Esophagus (tissue), 2 donors: Measurements from ENCODE around the gene MUC4. TPM values are rescaled to one million over a fixed set of nuclear protein-coding genes. Genes with fewer than 3 reads are reported as not detected.
"Not testable (repeated sequence)": the region's sequence is repeated elsewhere in the genome, so short reads cannot be mapped to it uniquely, and the experiment has no call there.

Source experiments
- H3K27ac ChIP-seq, 2 donors: one replicate each; pipeline ENCODE4 v1.5.1; 2013; ENCODE audit warnings: low read depth in 2 of 2, mild to moderate bottlenecking in 2 of 2, inconsistent platforms in 1 of 2, low read length in 1 of 2, moderate library complexity in 1 of 2
- H3K27me3 ChIP-seq, 2 donors: one replicate each; pipeline ENCODE4 v1.6.1; 2013; ENCODE audit warnings: low read length in 2 of 2, control low read depth in 1 of 2, mild to moderate bottlenecking in 1 of 2; ENCODE audit not compliant: insufficient read depth in 2 of 2, control insufficient read depth in 1 of 2
- H3K36me3 ChIP-seq, 2 donors: one replicate each; pipeline ENCODE4 v1.6.1; 2013; ENCODE audit warnings: low read length in 1 of 2; ENCODE audit not compliant: control insufficient read depth in 2 of 2, insufficient read depth in 2 of 2
- H3K4me1 ChIP-seq, 2 donors: one replicate each; pipeline ENCODE4 v1.6.1; 2013; ENCODE audit warnings: low read length in 1 of 2; ENCODE audit not compliant: control insufficient read depth in 2 of 2, insufficient read depth in 2 of 2
- H3K4me3 ChIP-seq, 2 donors: one replicate each; pipeline ENCODE4 v1.5.1; 2013; ENCODE audit warnings: low read length in 2 of 2, mild to moderate bottlenecking in 2 of 2, low read depth in 1 of 2, moderate library complexity in 1 of 2
- H3K9me3 ChIP-seq, 2 donors: one replicate each; pipeline ENCODE4 v1.6.1; 2013; ENCODE audit warnings: mild to moderate bottlenecking in 2 of 2, low read depth in 1 of 2, low read length in 1 of 2, moderate library complexity in 1 of 2; ENCODE audit not compliant: control insufficient read depth in 2 of 2, insufficient read depth in 1 of 2
- WGBS, 2 donors: extraction: QIAGEN DNeasy Blood & Tissue Kit; methylation state at CpG; one replicate each; pipeline ENCODE4 v1.1.7; 2013; 5-methylcytosine and 5-hydroxymethylcytosine counted together
- polyA plus RNA-seq, 2 donors: library from polyadenylated mRNA; stranded (reverse); fragments of 200-250 nt; gene quantifications; one replicate each; pipeline ENCODE4 v1.2.3, GENCODE V29; 2013
- donor health status: healthy with polysubstance abuse.
- donor health status: Bipolar disorder and iron deficiency.

Gene MUC4
- polyA plus RNA-seq, 2 donors = 15.6 to 17.4 TPM

DNA sequence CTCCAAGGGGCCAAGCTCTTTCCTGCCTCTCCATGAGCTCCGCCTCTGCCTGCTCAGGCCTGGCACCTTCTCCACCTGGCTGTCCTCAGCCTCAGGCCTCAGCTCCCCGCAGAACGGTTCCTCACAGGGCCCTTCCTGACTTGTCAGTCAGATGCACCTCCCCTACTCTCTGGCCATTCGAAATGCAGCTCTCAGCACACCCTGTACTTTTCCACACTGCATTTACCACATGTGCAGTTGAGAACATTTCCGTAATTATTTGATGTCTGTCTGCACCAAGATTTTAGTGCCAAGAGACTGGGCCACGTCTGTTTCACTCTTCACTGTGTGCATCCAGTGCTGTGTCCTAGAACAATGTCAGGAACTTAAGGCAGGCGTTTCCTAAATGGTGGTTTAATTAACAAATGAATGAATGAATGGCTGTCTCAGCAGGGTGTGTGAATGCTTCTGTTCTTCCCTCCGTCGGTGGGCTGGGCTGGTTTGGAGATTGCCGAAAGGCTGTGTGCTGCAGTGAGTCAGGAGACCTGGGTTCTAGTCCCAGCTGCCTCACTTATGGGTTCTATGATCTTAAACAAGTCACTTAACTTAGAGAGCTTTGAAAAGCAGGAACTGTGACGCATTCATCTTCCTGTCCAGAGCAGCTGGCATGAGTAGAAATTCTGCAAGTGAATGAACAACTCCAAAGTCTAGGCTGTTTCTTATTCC, 5.4 kb downstream of the MUC4 start:
- 53 to 60% methylated on average over 11 of the region's 11 CpGs for WGBS, 2 donors
- no peak overlapping the region for H3K27ac ChIP-seq
- H3K4me3 ChIP-seq = no peak overlapping the region
- H3K4me1 ChIP-seq = peaks cover 0 to 20% of the 10 kb centered on the region in 2 donors
- H3K36me3 ChIP-seq = no peaks in the 10 kb centered on the region
- no peaks in the 10 kb centered on the region for H3K9me3 ChIP-seq
- H3K27me3 ChIP-seq = no peaks in the 10 kb centered on the region

GRCh38 chr3:195805588-195805987, 6.1 kb downstream of the MUC4 start:
- Histone ChIP-seq H3K4me1 (peaks cover 0 to 20% of the 10 kb centered on the region in 2 donors), H3K27ac (peak overlapping the region in 1 of 2 donors; percentile 43)
- H3K9me3 ChIP-seq, H3K36me3 ChIP-seq, H3K27me3 ChIP-seq, H3K4me3 ChIP-seq: not testable (repeated sequence)
- WGBS, 2 donors = 83 to 85% methylated on average over 5 of the region's 5 CpGs

DNA sequence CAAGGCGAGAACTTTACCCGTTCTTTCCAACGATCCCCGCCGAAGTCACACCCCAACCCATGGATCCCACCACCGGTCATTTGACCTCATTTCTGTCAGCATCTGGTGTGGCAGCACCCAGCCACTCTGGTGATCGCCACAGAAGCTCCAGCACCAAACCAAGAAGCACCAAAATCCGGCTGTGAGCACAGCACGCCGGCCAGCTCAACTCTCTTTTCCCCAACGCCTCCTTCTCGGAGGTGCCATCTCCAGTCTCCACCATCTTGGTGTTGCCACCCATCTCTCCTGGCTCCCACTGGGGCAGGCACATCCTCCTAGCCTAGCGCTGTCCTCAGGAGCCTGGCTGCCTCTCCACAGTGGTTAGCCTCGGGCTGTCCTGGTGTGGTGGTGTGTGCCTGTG, 6.5 kb downstream of the MUC4 start:
- H3K36me3 ChIP-seq = no peaks in the 10 kb centered on the region
- WGBS, 2 donors = 94 to 95% methylated on average over 14 of the region's 14 CpGs
- peak overlapping the region in 1 of 2 donors; percentile 43 for H3K27ac ChIP-seq
- H3K4me3 ChIP-seq = no peak overlapping the region
- peaks cover 0 to 20% of the 10 kb centered on the region in 2 donors for H3K4me1 ChIP-seq
- no peaks in the 10 kb centered on the region for H3K9me3 ChIP-seq
- H3K27me3 ChIP-seq = no peaks in the 10 kb centered on the region

- WGBS, 2 donors = 78 to 82% methylated on average over 20 of the region's 20 CpGs
- Histone ChIP-seq H3K4me3 (no peak overlapping the region), H3K9me3 (no peaks in the 10 kb centered on the region), H3K27ac (no peak overlapping the region), H3K27me3 (no peaks in the 10 kb centered on the region), H3K36me3 (no peaks in the 10 kb centered on the region), H3K4me1 (peaks cover 0 to 18% of the 10 kb centered on the region in 2 donors)
Measured at GRCh38 chr3:195803289-195803908, 8.3 kb downstream of the MUC4 start.

DNA sequence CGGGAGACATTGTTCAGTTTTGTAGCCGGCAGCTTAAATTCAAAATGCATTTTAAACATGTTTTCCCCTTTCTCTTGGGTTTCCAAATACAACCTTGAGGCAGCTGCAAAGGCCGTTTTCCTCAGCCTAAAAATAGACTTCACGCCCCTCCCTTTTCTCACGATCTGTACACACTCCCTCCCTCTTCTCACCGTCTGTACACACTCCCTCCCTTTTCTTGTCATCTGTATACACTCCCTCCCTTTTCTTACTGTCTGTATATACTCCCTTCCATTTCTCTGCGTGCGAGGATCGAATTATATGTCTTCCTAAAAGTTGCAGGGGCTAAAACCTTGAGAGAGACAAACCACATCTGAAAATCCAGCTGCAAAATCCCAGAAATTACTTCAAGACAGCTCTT, 8.9 kb downstream of the MUC4 start:
- peak overlapping the region in 1 of 2 donors; percentile 14 for H3K27ac ChIP-seq
- no peaks in the 10 kb centered on the region for H3K36me3 ChIP-seq
- WGBS, 2 donors = 22 to 30% methylated on average over 9 of the region's 9 CpGs
- H3K27me3 ChIP-seq = no peaks in the 10 kb centered on the region
- no peaks in the 10 kb centered on the region for H3K9me3 ChIP-seq
- H3K4me1 ChIP-seq = peaks cover 0 to 18% of the 10 kb centered on the region in 2 donors
- no peak overlapping the region for H3K4me3 ChIP-seq

- peaks cover 0 to 18% of the 10 kb centered on the region in 2 donors for H3K4me1 ChIP-seq
- H3K4me3 ChIP-seq = no peak overlapping the region
- peak overlapping the region in 1 of 2 donors; percentile 14 for H3K27ac ChIP-seq
- H3K36me3 ChIP-seq = no peaks in the 10 kb centered on the region
- WGBS, 2 donors = 51 to 55% methylated on average over 15 of the region's 15 CpGs
- H3K9me3 ChIP-seq = no peaks in the 10 kb centered on the region
- no peaks in the 10 kb centered on the region for H3K27me3 ChIP-seq
Measured at GRCh38 chr3:195802261-195802701, 9.4 kb downstream of the MUC4 start.

DNA sequence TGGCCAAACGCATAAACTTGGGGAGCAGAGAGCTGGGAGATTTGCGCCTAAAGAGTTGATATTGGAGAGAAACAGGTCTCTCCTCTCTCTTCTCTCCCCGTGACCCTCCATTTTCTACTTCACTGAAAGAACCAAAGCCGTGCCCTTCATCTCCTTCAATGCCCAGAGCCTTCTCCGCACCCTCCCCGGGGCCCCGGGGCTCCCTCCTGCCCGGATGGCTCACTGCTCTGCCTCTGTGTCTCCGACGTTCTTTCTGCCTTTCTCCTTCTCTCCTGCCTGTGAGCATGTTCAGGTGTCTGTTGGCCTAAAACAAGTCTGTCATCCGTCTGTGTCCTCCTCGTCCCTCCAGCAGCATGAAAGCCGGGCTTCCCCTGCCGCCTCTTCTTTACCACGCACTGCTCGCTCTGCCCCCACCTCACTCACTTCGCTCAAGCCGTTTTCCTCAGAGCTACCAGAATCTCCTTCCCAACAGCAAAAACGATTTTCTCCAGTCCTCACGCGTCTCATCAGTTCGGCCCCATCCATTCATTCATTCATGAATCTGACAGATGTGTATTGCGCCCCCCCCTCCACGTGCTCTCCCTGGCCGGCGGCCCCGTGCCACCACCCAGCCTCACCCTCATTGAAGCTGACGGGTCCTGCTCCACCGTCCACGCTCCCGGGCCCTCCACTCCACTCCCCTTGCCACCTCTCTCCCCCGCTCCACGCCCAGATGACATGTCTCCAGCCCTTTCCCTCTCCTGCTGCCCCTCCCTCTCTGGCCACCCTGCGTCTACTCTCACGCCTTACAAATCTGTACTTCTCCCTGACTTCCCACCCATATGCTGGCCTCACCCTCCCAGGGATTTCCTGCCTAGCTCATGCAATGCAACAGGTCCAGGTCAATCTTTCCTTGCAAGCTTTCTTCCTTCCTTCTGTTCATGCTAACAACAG, 10.2 kb downstream of the MUC4 start:
- Histone ChIP-seq H3K36me3 (no peaks in the 10 kb centered on the region), H3K4me3 (no peak overlapping the region), H3K27ac (peak overlapping the region in 1 of 2 donors; percentile 43), H3K9me3 (no peaks in the 10 kb centered on the region), H3K27me3 (no peaks in the 10 kb centered on the region), H3K4me1 (peaks cover 0 to 18% of the 10 kb centered on the region in 2 donors)
- 72 to 73% methylated on average over 35 of the region's 35 CpGs for WGBS, 2 donors

DNA sequence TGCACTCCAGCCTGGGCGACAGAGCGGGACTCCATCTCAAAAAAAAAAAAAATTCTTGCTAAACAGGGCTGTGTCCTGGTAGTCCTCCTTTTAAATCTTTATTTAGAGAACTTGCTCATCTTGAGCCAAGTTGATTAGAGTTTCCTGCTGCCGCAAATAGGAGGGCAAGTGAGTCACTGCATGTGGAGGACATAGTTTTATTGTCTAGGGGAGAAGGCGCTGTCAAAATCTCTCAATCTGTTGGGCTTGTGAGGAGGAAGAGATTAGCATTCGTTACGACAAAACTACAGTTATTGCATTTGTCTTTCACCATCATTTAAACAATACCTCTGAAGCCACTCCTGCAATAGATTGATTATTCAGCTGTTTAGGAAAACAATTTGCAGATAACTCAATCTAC, 11.5 kb downstream of the MUC4 start:
- 69 to 73% methylated on average over 6 of the region's 6 CpGs for WGBS, 2 donors
- H3K27ac ChIP-seq = no peak overlapping the region

DNA sequence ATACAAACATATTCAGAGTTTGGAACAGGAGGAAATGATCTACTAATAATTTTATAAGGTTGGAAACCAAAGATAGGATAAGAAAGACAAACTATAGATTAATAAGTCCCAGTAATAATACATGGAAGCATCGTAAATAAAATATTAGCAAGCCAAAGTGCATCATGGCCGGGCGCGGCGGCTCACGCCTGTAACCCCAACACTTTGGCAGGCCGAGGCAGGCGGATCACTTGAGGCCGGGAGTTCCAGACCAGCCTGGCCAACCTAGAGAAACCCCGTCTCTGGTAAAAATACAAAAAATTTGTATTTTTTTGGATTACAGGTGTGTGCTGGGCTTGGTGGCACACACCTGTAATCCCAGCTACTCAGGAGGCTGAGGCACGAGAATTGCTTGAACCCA, 14.9 kb downstream of the MUC4 start:
- WGBS, 2 donors = 94 to 95% methylated on average over 11 of the region's 11 CpGs
- no peaks in the 10 kb centered on the region for H3K36me3 ChIP-seq
- H3K4me3 ChIP-seq = no peak overlapping the region
- H3K27me3 ChIP-seq = no peaks in the 10 kb centered on the region
- no peak overlapping the region for H3K27ac ChIP-seq
- no peaks in the 10 kb centered on the region for H3K4me1 ChIP-seq
- H3K9me3 ChIP-seq = peaks cover 0 to 1% of the 10 kb centered on the region in 2 donors

More for the DNA sequence above, 11.5 kb downstream of the MUC4 start:
- Histone ChIP-seq H3K4me3 (no peak overlapping the region), H3K4me1 (peaks cover 0 to 16% of the 10 kb centered on the region in 2 donors), H3K9me3 (no peaks in the 10 kb centered on the region), H3K36me3 (no peaks in the 10 kb centered on the region), H3K27me3 (no peaks in the 10 kb centered on the region)
